ENCODE results near the gene CNDP1. TPM values are rescaled to one million over a fixed set of nuclear protein-coding genes. Genes with fewer than 3 reads are reported as not detected.

Gene CNDP1
- total RNA-seq, 1 donor from 2014 or later, result not detected

DNA sequence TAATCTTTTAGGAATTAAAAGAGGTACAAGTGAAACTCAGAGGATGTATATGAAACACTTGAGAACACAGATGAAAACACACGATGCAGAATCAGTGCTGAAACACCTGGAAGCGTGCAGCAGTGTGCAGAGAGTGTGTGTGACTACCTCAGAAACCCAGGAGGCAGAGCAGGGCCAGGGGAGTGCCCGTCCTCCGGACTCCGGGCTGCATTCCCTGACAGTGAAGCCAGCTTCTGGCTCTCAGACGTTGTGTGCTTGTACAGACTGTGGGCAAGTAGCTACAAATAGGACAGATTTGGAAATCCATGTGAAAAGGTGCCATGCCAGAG lies 98.0 kb downstream of the CNDP1 start:
- Mint-ChIP-seq H3K36me3 (peaks cover 2% of the 10 kb centered on the region), H3K27ac (no peak overlapping the region), H3K4me3 (no peak overlapping the region), H3K27me3 (ENCODE audit: insufficient read depth, low read depth) (no peaks in the 10 kb centered on the region), H3K9me3 (no peaks in the 10 kb centered on the region), H3K4me1 (no peaks in the 10 kb centered on the region)
- H3F3A ChIP-seq (ENCODE audit: low read depth), result no peaks in the 10 kb centered on the region
- H3K36me3 ChIP-seq, result no peaks in the 10 kb centered on the region
- no peak for DNase-seq (ENCODE audit: low spot score)
- H2AFZ ChIP-seq (replicated peaks), result no peak overlapping the region
- no peaks in the 10 kb centered on the region for H3K9me3 ChIP-seq (ENCODE audit: low read depth)
- H3K9ac ChIP-seq, result no peak overlapping the region
- no peak overlapping the region for H3K4me3 ChIP-seq
- H3K4me2 ChIP-seq, result no peak overlapping the region
- no peaks in the 10 kb centered on the region for H3K27me3 ChIP-seq
- H3K79me2 ChIP-seq (ENCODE audit: low read depth), result peaks cover 4% of the 10 kb centered on the region
- no peaks in the 10 kb centered on the region for H3K4me1 ChIP-seq
- no peak overlapping the region for H3K27ac ChIP-seq
- H4K20me1 ChIP-seq (ENCODE audit: low read depth), result no peaks in the 10 kb centered on the region
- TF ChIP-seq, protein P1, sequence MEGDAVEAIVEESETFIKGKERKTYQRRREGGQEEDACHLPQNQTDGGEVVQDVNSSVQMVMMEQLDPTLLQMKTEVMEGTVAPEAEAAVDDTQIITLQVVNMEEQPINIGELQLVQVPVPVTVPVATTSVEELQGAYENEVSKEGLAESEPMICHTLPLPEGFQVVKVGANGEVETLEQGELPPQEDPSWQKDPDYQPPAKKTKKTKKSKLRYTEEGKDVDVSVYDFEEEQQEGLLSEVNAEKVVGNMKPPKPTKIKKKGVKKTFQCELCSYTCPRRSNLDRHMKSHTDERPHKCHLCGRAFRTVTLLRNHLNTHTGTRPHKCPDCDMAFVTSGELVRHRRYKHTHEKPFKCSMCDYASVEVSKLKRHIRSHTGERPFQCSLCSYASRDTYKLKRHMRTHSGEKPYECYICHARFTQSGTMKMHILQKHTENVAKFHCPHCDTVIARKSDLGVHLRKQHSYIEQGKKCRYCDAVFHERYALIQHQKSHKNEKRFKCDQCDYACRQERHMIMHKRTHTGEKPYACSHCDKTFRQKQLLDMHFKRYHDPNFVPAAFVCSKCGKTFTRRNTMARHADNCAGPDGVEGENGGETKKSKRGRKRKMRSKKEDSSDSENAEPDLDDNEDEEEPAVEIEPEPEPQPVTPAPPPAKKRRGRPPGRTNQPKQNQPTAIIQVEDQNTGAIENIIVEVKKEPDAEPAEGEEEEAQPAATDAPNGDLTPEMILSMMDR (IDR thresholded peaks at IDR 0.05), result no peak
- TF ChIP-seq EZH2 (IDR thresholded peaks at IDR 0.05) (no peak), EZH2phosphoT487 (IDR thresholded peaks at IDR 0.05) (no peak)

GRCh38 chr18:74632856-74633255 lies 98.6 kb downstream of the CNDP1 start:
- Mint-ChIP-seq H3K36me3 (peaks cover 2% of the 10 kb centered on the region), H3K27me3 (ENCODE audit: insufficient read depth, low read depth) (no peaks in the 10 kb centered on the region), H3K9me3 (no peaks in the 10 kb centered on the region), H3K4me1 (no peaks in the 10 kb centered on the region), H3K4me3 (no peak overlapping the region), H3K27ac (no peak overlapping the region)
- Histone ChIP-seq H2AFZ (replicated peaks) (no peak overlapping the region), H3K27ac (no peak overlapping the region), H3K4me3 (no peak overlapping the region), H4K20me1 (ENCODE audit: low read depth) (no peaks in the 10 kb centered on the region), H3K4me1 (no peaks in the 10 kb centered on the region), H3K9ac (no peak overlapping the region), H3K27me3 (no peaks in the 10 kb centered on the region), H3K9me3 (ENCODE audit: low read depth) (no peaks in the 10 kb centered on the region), H3F3A (ENCODE audit: low read depth) (no peaks in the 10 kb centered on the region), H3K4me2 (no peak overlapping the region), H3K36me3 (no peaks in the 10 kb centered on the region), H3K79me2 (ENCODE audit: low read depth) (peaks cover 4% of the 10 kb centered on the region)
- TF ChIP-seq EZH2phosphoT487 (IDR thresholded peaks at IDR 0.05), result no peak
- no peak for TF ChIP-seq EZH2 (IDR thresholded peaks at IDR 0.05)
- TF ChIP-seq, protein P1 (IDR thresholded peaks at IDR 0.05), result no peak
- DNase-seq (ENCODE audit: low spot score), result no peak

- Mint-ChIP-seq H3K36me3 (peaks cover 2% of the 10 kb centered on the region), H3K9me3 (no peaks in the 10 kb centered on the region), H3K27me3 (ENCODE audit: insufficient read depth, low read depth) (no peaks in the 10 kb centered on the region), H3K4me1 (no peaks in the 10 kb centered on the region), H3K27ac (no peak overlapping the region), H3K4me3 (no peak overlapping the region)
- H2AFZ ChIP-seq (replicated peaks), result no peak overlapping the region
- H3K4me2 ChIP-seq, result no peak overlapping the region
- no peaks in the 10 kb centered on the region for H3K36me3 ChIP-seq
- H3K4me3 ChIP-seq, result no peak overlapping the region
- H4K20me1 ChIP-seq (ENCODE audit: low read depth), result no peaks in the 10 kb centered on the region
- H3K9ac ChIP-seq, result no peak overlapping the region
- H3K79me2 ChIP-seq (ENCODE audit: low read depth), result no peaks in the 10 kb centered on the region
- no peaks in the 10 kb centered on the region for H3K9me3 ChIP-seq (ENCODE audit: low read depth)
- TF ChIP-seq EZH2phosphoT487 (IDR thresholded peaks at IDR 0.05) (no peak), EZH2 (IDR thresholded peaks at IDR 0.05) (no peak)
- TF ChIP-seq, protein P1 (IDR thresholded peaks at IDR 0.05), result no peak
- H3K27ac ChIP-seq, result no peak overlapping the region
- no peaks in the 10 kb centered on the region for H3F3A ChIP-seq (ENCODE audit: low read depth)
- no peak for DNase-seq (ENCODE audit: low spot score)
- H3K27me3 ChIP-seq, result no peaks in the 10 kb centered on the region
- no peaks in the 10 kb centered on the region for H3K4me1 ChIP-seq
Measured at GRCh38 chr18:74633652-74634352, 99.5 kb downstream of the CNDP1 start.
